ENCODE data around the gene PTPRK. TPM values are rescaled to one million over a fixed set of nuclear protein-coding genes. Genes with fewer than 3 reads are reported as not detected.

The PTPRK gene
- total RNA-seq, 4 donors from 2014 or later = 26.7 to 47.5 (median 41.4) TPM

DNA sequence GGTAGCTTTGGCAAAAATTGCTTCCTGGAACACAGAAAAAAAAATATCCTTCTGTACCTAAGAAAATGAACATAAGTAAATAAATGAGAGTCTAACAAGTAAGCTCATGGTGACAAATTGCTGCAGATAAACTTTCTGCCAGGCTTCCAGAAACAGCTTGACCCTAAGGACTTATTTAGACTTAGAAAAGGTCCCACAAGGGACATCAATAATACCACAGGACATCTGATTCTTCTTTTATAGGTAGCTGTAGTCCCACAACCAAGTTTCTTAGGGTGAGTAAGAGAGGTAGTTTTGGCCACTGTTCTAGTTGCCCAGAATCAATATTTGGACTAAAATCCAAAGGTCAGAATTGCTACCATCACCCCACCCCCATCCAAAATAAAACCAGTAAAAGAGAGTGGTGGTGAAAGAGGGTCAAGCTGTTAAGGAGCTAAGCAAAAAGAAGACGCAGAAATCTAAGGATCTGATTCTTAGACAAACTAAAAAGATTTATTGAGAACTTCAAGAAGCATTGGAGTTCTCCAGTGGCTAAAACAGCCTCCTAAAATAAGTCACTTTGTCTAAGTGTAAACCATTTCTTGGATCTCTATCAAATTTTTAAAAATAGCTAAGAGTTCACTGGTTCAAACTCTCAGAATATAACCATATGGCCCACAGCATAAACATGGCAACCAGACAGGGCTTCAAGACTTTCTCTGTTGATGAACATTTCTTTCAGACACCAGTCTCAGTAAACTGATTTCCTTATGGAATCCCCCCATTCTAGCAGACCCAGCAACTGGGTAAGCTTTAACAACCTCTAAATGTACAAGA is 180.6 kb downstream of the PTPRK start:
- WGBS, 2 donors = 87 to 93% methylated on average over 1 of the region's 1 CpG
- intact Hi-C loops (cut with DNase I; ENCODE audit: low total_unique reads) = no loop called here
- H3K4me3 ChIP-seq (ENCODE audit: low read depth, poor library complexity, severe bottlenecking) = no peak overlapping the region
- TF ChIP-seq, protein P1, sequence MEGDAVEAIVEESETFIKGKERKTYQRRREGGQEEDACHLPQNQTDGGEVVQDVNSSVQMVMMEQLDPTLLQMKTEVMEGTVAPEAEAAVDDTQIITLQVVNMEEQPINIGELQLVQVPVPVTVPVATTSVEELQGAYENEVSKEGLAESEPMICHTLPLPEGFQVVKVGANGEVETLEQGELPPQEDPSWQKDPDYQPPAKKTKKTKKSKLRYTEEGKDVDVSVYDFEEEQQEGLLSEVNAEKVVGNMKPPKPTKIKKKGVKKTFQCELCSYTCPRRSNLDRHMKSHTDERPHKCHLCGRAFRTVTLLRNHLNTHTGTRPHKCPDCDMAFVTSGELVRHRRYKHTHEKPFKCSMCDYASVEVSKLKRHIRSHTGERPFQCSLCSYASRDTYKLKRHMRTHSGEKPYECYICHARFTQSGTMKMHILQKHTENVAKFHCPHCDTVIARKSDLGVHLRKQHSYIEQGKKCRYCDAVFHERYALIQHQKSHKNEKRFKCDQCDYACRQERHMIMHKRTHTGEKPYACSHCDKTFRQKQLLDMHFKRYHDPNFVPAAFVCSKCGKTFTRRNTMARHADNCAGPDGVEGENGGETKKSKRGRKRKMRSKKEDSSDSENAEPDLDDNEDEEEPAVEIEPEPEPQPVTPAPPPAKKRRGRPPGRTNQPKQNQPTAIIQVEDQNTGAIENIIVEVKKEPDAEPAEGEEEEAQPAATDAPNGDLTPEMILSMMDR (IDR thresholded peaks at IDR 0.05) = no peak
- no peak for TF ChIP-seq POLR2A (IDR thresholded peaks at IDR 0.05)
- no peak for DNase-seq (ENCODE audit: low spot score in 2 of 2)

DNA sequence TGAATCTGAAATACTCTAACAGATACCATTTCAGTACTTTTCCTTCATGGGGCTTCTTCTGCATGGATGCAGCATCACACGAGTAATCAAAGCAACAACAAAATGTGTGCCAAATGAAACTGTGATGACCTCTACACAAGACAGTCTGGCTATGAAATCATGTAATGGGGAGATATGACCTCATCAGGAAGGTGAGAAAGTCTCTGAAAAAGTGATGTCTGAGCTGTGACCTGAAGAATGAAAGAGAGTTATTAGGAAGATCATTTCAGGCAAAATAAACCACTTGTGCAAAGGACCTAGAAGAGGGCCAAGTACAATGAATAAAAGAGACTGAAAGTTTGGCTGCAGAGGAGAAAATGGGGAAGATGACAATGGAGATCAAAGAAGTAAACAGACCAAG is 182.8 kb downstream of the PTPRK start:
- TF ChIP-seq, protein P1 (IDR thresholded peaks at IDR 0.05) = no peak
- TF ChIP-seq POLR2A (IDR thresholded peaks at IDR 0.05) = no peak
- no peak overlapping the region for H3K4me3 ChIP-seq (ENCODE audit: low read depth, poor library complexity, severe bottlenecking)
- no peak for DNase-seq (ENCODE audit: low spot score in 2 of 2)
- intact Hi-C loops (cut with DNase I; ENCODE audit: low total_unique reads) = no loop called here
- 73 to 78% methylated on average over 1 of the region's 1 CpG for WGBS, 2 donors

DNA sequence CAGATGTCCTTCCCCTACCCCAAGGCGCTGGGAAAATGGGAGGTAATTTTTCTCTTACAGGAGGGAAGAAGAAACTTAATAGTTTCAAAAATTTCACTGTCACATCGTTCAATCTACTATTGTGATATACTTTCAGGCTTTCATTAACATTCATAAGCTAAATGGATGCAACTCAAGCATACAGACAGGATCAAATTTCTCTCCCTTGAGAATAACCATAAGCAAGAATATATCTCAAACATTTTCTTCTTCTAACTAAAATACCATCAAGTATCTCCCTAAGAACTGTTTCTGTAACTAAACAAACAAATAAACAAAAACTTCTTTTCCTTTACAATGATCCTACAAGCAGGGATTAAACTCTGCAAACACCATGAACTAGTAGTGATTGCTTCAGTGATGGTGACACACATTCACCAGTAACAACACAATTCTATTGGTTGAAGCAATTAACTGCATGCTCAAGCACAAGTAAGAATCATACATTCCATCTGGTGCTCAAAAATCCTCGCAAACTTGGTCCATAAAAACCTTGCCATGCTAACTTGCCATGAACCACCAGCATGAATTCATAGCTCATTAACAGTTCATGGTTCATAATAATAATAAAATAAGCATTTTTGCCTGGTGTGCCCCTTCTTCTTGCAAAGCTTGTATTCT is 183.8 kb downstream of the PTPRK start:
- no peak overlapping the region for H3K4me3 ChIP-seq (ENCODE audit: low read depth, poor library complexity, severe bottlenecking)
- DNase-seq (ENCODE audit: low spot score in 2 of 2) = no peak
- intact Hi-C loops (cut with DNase I; ENCODE audit: low total_unique reads) = no loop called here
- 54 to 62% methylated on average over 3 of the region's 3 CpGs for WGBS, 2 donors
- no peak for TF ChIP-seq POLR2A (IDR thresholded peaks at IDR 0.05)
- TF ChIP-seq, protein P1 (IDR thresholded peaks at IDR 0.05) = no peak

DNA sequence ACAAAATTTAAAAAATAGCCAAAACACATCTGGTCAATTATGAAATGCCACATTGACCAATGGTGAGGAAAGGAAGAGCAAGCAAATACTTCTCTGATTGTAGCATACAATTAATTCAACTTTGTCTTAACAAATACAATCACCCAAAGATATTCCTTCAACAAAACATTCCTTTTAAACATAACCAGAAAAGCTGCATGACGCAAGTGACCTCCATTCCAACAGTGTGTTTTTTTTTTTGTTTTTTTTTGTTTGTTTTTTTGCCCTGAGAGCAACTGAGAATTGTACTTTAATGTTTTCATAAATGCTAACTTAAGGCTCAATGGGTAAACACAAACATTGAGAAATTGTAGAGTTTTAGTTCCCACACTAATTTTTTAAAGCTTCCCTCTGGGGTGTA is 184.4 kb downstream of the PTPRK start:
- no peak overlapping the region for H3K4me3 ChIP-seq (ENCODE audit: low read depth, poor library complexity, severe bottlenecking)
- intact Hi-C loops (cut with DNase I; ENCODE audit: low total_unique reads) = no loop called here
- WGBS, 2 donors = 78 to 84% methylated on average over 1 of the region's 1 CpG
- no peak for DNase-seq (ENCODE audit: low spot score in 2 of 2)
- TF ChIP-seq POLR2A (IDR thresholded peaks at IDR 0.05) = no peak
- TF ChIP-seq, protein P1 (IDR thresholded peaks at IDR 0.05) = no peak

DNA sequence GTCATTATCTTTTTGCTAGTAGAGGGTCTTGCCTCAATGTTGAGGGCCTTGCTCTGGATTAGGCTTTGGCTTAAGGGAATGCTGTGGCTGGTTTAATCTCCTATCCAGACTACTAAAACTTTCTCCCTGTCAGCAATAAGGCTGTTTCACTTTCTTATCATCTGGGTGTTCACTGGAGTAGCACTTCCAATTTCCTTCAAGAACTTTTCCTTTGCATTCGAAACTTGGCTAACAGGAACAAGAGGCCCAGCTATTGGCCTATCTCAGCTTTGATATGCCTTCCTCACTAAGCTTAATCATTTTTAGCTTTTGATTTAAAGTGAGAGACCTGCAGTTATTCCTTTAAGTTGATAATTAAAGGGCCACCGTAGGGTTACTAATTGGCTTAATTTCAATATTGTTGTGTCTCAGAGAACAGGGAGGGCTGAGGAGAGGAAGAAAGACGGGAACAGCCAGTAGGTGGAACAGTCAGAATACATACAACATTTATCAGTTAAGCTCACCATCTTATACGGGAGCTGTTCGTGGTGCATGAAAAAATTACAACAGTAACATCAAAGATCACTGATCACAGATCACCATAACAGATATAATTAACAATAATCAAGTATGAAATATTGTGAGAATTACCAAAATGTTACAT is 186.7 kb downstream of the PTPRK start:
- intact Hi-C loops (cut with DNase I; ENCODE audit: low total_unique reads) = no loop called here
- H3K4me3 ChIP-seq (ENCODE audit: low read depth, poor library complexity, severe bottlenecking) = no peak overlapping the region
- no peak for DNase-seq (ENCODE audit: low spot score in 2 of 2)
- TF ChIP-seq POLR2A (IDR thresholded peaks at IDR 0.05) = no peak
- WGBS, 2 donors = 72 to 74% methylated on average over 5 of the region's 5 CpGs

DNA sequence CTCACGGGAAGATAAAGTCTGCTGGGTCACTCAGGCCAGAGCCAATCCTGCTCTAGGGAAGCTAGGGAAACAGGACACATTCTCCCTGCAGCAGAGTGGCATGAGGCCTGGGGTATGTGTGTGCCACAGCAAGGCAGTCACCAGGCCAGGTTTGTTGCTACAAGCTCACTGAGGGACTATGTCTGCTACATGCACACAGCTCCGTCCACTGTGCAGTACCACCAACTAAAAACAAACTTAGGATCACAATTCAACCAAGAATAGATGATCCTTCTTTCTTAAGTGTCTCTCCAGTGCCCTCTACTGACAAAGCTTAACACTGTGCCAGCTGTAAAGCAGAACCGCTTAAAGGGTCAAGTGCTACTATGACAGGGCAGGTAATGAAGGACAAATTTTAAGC is 192.5 kb downstream of the PTPRK start:
- H3K4me3 ChIP-seq (ENCODE audit: low read depth, poor library complexity, severe bottlenecking) = no peak overlapping the region
- TF ChIP-seq, protein P1 (IDR thresholded peaks at IDR 0.05) = no peak
- TF ChIP-seq POLR2A (IDR thresholded peaks at IDR 0.05) = no peak
- WGBS, 2 donors = 95 to 100% methylated on average over 3 of the region's 3 CpGs
- intact Hi-C loops (cut with DNase I; ENCODE audit: low total_unique reads) = no loop called here
- no peak for DNase-seq (ENCODE audit: low spot score in 2 of 2)

Measured in lower leg skin (tissue), 4 donors.